K562 (cell line): ENCODE results near the gene TXN. TPM values are rescaled to one million over a fixed set of nuclear protein-coding genes. Genes with fewer than 3 reads are reported as not detected.

Experiments used
- ADNP ChIP-seq: fragments of 200-800 bp; sonication (Bioruptor generic); IDR thresholded peaks from 2 replicates; pipeline ENCODE4 v1.6.1; 2016; ENCODE audit warnings: missing genetic modification characterization, missing compliant biosample characterization
- ARID1B ChIP-seq: fragments of 450-650 bp; IDR thresholded peaks from 2 replicates; pipeline ENCODE4 v1.6.1; 2016; ENCODE audit warnings: antibody characterized with exemption, mild to moderate bottlenecking, inconsistent platforms
- BRD4 ChIP-seq: fragments of 200-600 bp; sonication (generic); IDR thresholded peaks from 2 replicates; pipeline ENCODE4 v1.6.1; 2017; ENCODE audit warnings: inconsistent platforms
- CHD4 ChIP-seq: fragments of 200-600 bp; sonication (generic); IDR thresholded peaks from 3 replicates; pipeline ENCODE4 v1.6.1; 2012; ENCODE audit warnings: low read depth, mild to moderate bottlenecking, mixed read lengths, low read length, inconsistent platforms; ENCODE audit not compliant: insufficient read depth, insufficient replicate concordance, poor library complexity, severe bottlenecking
- CSDE1 ChIP-seq, 2 experiments: fragments of 450-650 bp; IDR thresholded peaks; 2 replicates each; pipeline ENCODE4 v1.6.1; 2016; ENCODE audit warnings: mild to moderate bottlenecking in 1 of 2
- EP400 ChIP-seq: fragments of 450-650 bp; IDR thresholded peaks from 2 replicates; pipeline ENCODE4 v1.6.1; 2017; ENCODE audit warnings: antibody characterized with exemption, mild to moderate bottlenecking, moderate library complexity
- HNRNPLL ChIP-seq: fragments of 200-400 bp; formaldehyde crosslinking; IDR thresholded peaks from 2 replicates; pipeline ENCODE4 v1.6.1; 2017; ENCODE audit warnings: low read length, low read depth, mild to moderate bottlenecking; ENCODE audit not compliant: poor library complexity, severe bottlenecking
- HNRNPUL1 ChIP-seq: fragments of 200-400 bp; formaldehyde crosslinking; IDR thresholded peaks from 2 replicates; pipeline ENCODE4 v1.6.1; 2017; ENCODE audit warnings: low read length
- KDM5B ChIP-seq: fragments of 200-600 bp; sonication (generic); IDR thresholded peaks from 2 replicates; pipeline ENCODE4 v1.6.1; 2012; ENCODE audit warnings: low read depth, mild to moderate bottlenecking, moderate library complexity, low read length, control low read depth, inconsistent platforms; ENCODE audit not compliant: insufficient replicate concordance
- NR2C2 ChIP-seq, 2 experiments: fragments of 200-800 bp in 1 of 2; sonication (Bioruptor generic) in 1 of 2; sonication (generic) in 1 of 2; formaldehyde crosslinking in 1 of 2; IDR thresholded peaks; 2 replicates each; pipeline versions ENCODE4 v1.6.1 to v1.8.0; 2016 to 2022; ENCODE audit warnings: mild to moderate bottlenecking in 1 of 2, missing compliant biosample characterization in 1 of 2, missing genetic modification characterization in 1 of 2, missing genetic modification reagents in 1 of 2
- NUFIP1 ChIP-seq: fragments of 450-650 bp; IDR thresholded peaks from 2 replicates; pipeline ENCODE4 v1.6.1; 2018; ENCODE audit not compliant: partially characterized antibody
- SAP30 ChIP-seq: fragments of 200-600 bp; sonication (generic); IDR thresholded peaks from 2 replicates; pipeline ENCODE4 v1.6.1; 2012; ENCODE audit warnings: borderline replicate concordance, low read depth, mild to moderate bottlenecking, moderate library complexity, low read length, control low read depth, inconsistent platforms; ENCODE audit not compliant: insufficient read depth, poor library complexity, severe bottlenecking
- polyA plus RNA-seq, 8 experiments: library from polyadenylated mRNA; depleted of rRNA in 4 of 8; stranded (reverse) in 5 of 8; unstranded in 3 of 8; fragments of >200 nt; fragmentation: Nextera tagmentation in 2 of 8; fragmentation: Illumina TruSeq in 1 of 8; extraction: Ambion mirVana in 2 of 8; extraction: Trizol in 1 of 8; gene quantifications; 2 replicates each; pipeline versions ENCODE4 v1.2.1 to v1.2.3, GENCODE V29; 2011 to 2014; ENCODE audit warnings: inconsistent platforms in 1 of 8, missing spikeins in 1 of 8
- total RNA-seq, 7 experiments: library from RNA; depleted of rRNA in 6 of 7; stranded (reverse); fragments of >200 nt in 6 of 7; fragmentation: Illumina TruSeq in 2 of 7; extraction: Trizol in 2 of 7; gene quantifications; 2 replicates each; pipeline versions ENCODE4 v1.2.1 to v1.2.3, GENCODE V29; 2011 to 2021; ENCODE audit warnings: low replicate concordance in 1 of 7
- TF ChIP-seq, protein P1 (sequence below): fragments of 450-650 bp; IDR thresholded peaks from 2 replicates; pipeline ENCODE4 v1.7.1; 2018; ENCODE audit warnings: mild to moderate bottlenecking, low read depth; ENCODE audit not compliant: partially characterized antibody
- TF ChIP-seq, protein P2 (sequence below), 3 experiments: fragments of 200-800 bp in 1 of 3; fragments of 250-450 bp in 1 of 3; fragments of 450-650 bp in 1 of 3; sonication (Bioruptor Pico) in 1 of 3; sonication (Bioruptor generic) in 1 of 3; formaldehyde crosslinking in 1 of 3; IDR thresholded peaks; 2 replicates each; pipeline versions ENCODE4 v1.6.1 to v1.8.0; 2016 to 2022; ENCODE audit warnings: mild to moderate bottlenecking in 2 of 3, missing genetic modification characterization in 2 of 3, missing compliant biosample characterization in 1 of 3, moderate library complexity in 1 of 3

Gene TXN
- total and polyA plus RNA-seq, 9 of the 15 experiments (the other 6 are each of a cell fraction or from before 2014, with no cell fraction given): 272 to 1,596 (median 514) TPM

DNA sequence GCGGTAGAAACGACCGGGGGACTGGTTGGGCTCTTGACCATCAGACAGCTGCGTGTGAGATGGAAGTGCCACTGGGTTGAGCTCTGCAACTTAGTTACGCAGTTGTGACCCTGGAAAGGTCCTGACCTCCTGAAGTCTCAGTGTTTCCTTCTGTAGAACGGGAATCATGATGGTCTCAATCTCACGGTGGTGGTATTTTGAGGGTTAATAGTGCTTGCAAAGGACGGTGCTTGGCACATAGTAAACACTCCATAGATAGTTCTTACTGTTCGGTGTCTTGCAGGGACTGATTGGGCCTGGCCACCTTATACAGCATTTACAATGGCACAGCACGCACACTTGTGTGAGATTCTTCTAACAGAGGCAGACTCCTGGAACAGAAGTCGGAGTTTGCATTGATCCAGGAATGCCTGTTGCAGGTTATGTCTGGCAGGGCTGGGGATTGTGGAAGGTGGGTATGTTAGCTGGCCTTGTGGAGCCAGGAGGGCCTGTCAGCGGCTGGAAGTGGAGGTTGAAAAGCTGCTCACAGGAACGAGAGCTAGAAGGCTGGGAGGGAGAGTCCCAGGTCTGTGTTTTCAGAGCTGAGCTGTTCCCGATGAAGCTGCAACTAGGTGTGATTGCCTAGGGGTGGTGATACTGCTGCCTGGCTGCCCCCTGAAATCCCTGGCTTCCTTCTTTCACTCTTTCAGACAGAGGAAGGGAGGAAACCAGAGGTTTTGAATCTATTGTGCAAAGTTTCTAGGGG is 962 bp upstream of the TXN start (continued):
- TF ChIP-seq, protein P1, sequence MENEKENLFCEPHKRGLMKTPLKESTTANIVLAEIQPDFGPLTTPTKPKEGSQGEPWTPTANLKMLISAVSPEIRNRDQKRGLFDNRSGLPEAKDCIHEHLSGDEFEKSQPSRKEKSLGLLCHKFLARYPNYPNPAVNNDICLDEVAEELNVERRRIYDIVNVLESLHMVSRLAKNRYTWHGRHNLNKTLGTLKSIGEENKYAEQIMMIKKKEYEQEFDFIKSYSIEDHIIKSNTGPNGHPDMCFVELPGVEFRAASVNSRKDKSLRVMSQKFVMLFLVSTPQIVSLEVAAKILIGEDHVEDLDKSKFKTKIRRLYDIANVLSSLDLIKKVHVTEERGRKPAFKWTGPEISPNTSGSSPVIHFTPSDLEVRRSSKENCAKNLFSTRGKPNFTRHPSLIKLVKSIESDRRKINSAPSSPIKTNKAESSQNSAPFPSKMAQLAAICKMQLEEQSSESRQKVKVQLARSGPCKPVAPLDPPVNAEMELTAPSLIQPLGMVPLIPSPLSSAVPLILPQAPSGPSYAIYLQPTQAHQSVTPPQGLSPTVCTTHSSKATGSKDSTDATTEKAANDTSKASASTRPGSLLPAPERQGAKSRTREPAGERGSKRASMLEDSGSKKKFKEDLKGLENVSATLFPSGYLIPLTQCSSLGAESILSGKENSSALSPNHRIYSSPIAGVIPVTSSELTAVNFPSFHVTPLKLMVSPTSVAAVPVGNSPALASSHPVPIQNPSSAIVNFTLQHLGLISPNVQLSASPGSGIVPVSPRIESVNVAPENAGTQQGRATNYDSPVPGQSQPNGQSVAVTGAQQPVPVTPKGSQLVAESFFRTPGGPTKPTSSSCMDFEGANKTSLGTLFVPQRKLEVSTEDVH: peak; percentile 45
- TF ChIP-seq BRD4 (peak; percentile 79; the same call in 1 of the 2 replicates), SAP30 (peak; percentile 28), HNRNPLL (peak; percentile 5), NUFIP1 (no peak), ADNP (peak; percentile 91), CHD4 (peak; percentile 57), NR2C2 (CRISPR knock-in tag; IDR thresholded peaks at IDR 0.05) (no peak), NR2C2 (tag; IDR thresholded peaks at IDR 0.05) (peak; percentile 93), ARID1B (no peak), CSDE1 (IDR thresholded peaks at IDR 0.05) (0 out of 4 replicates have a peak, but pooled peaks of 1 of the 2 experiments have one; percentile 46), KDM5B (peak; percentile 18), EP400 (peak; percentile 76), HNRNPUL1 (no peak)
- TF ChIP-seq, protein P2, sequence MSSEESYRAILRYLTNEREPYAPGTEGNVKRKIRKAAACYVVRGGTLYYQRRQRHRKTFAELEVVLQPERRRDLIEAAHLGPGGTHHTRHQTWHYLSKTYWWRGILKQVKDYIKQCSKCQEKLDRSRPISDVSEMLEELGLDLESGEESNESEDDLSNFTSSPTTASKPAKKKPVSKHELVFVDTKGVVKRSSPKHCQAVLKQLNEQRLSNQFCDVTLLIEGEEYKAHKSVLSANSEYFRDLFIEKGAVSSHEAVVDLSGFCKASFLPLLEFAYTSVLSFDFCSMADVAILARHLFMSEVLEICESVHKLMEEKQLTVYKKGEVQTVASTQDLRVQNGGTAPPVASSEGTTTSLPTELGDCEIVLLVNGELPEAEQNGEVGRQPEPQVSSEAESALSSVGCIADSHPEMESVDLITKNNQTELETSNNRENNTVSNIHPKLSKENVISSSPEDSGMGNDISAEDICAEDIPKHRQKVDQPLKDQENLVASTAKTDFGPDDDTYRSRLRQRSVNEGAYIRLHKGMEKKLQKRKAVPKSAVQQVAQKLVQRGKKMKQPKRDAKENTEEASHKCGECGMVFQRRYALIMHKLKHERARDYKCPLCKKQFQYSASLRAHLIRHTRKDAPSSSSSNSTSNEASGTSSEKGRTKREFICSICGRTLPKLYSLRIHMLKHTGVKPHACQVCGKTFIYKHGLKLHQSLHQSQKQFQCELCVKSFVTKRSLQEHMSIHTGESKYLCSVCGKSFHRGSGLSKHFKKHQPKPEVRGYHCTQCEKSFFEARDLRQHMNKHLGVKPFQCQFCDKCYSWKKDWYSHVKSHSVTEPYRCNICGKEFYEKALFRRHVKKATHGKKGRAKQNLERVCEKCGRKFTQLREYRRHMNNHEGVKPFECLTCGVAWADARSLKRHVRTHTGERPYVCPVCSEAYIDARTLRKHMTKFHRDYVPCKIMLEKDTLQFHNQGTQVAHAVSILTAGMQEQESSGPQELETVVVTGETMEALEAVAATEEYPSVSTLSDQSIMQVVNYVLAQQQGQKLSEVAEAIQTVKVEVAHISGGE (CRISPR knock-in tag; IDR thresholded peaks at IDR 0.05): peak in 1 of 3 experiments; percentile 80; a peak in 2 of 6 replicates
